ENCODE measurements around the gene PSTK.

Gene PSTK

GRCh38 chr10:122992031-122992585 is 11.9 kb downstream of the PSTK start:
- in situ Hi-C loops (cut with HindIII; ENCODE audit: low sequenced_read_pairs), result no loop called here

GRCh38 chr10:122993797-122994336 is 13.7 kb downstream of the PSTK start:
- in situ Hi-C loops (cut with HindIII; ENCODE audit: low sequenced_read_pairs), result no loop called here

- in situ Hi-C loops (cut with HindIII; ENCODE audit: low sequenced_read_pairs), result no loop called here
Measured at GRCh38 chr10:122995936-122996335, 15.7 kb downstream of the PSTK start.

GRCh38 chr10:122997864-122998263 is 17.7 kb downstream of the PSTK start:
- in situ Hi-C loops (cut with HindIII; ENCODE audit: low sequenced_read_pairs), result no loop called here

- in situ Hi-C loops (cut with HindIII; ENCODE audit: low sequenced_read_pairs), result no loop called here
Measured at GRCh38 chr10:122998360-122998917, 18.2 kb downstream of the PSTK start.

- in situ Hi-C loops (cut with HindIII; ENCODE audit: low sequenced_read_pairs), result no loop called here
Measured at GRCh38 chr10:122998934-122999333, 18.7 kb downstream of the PSTK start.

- in situ Hi-C loops (cut with HindIII; ENCODE audit: low sequenced_read_pairs), result no loop called here
Measured at GRCh38 chr10:122999347-122999746, 19.1 kb downstream of the PSTK start.

- in situ Hi-C loops (cut with HindIII; ENCODE audit: low sequenced_read_pairs), result no loop called here
Measured at GRCh38 chr10:123000155-123000554, 20.0 kb downstream of the PSTK start.

GRCh38 chr10:123001370-123001769 is 21.2 kb downstream of the PSTK start:
- in situ Hi-C loops (cut with HindIII; ENCODE audit: low sequenced_read_pairs), result no loop called here

GRCh38 chr10:123004298-123004697 is 24.1 kb downstream of the PSTK start:
- in situ Hi-C loops (cut with HindIII; ENCODE audit: low sequenced_read_pairs), result no loop called here

- in situ Hi-C loops (cut with HindIII; ENCODE audit: low sequenced_read_pairs), result no loop called here
Measured at GRCh38 chr10:123007558-123008354, 27.6 kb downstream of the PSTK start.

- in situ Hi-C loops (cut with HindIII; ENCODE audit: low sequenced_read_pairs), result no loop called here
Measured at GRCh38 chr10:123008355-123009104, 28.3 kb downstream of the PSTK start, which contains the start of the genes ACADSB and IKZF5. Gene ACADSB, plus strand, starts transcription at chr10:123009006. Its CDS starts 24 bp downstream, at chr10:123009030. Gene IKZF5, minus strand, starts transcription at chr10:123008795. Its CDS starts 10,170 bp downstream, at chr10:122998625.

GRCh38 chr10:123009105-123009820 is 29.1 kb downstream of the PSTK start:
- in situ Hi-C loops (cut with HindIII; ENCODE audit: low sequenced_read_pairs), result no loop called here

GRCh38 chr10:123011987-123012386 is 31.8 kb downstream of the PSTK start:
- in situ Hi-C loops (cut with HindIII; ENCODE audit: low sequenced_read_pairs), result no loop called here

- in situ Hi-C loops (cut with HindIII; ENCODE audit: low sequenced_read_pairs), result no loop called here
Measured at GRCh38 chr10:123013456-123014419, 33.5 kb downstream of the PSTK start.

GRCh38 chr10:123014772-123015171 is 34.6 kb downstream of the PSTK start:
- in situ Hi-C loops (cut with HindIII; ENCODE audit: low sequenced_read_pairs), result no loop called here

- in situ Hi-C loops (cut with HindIII; ENCODE audit: low sequenced_read_pairs), result no loop called here
Measured at GRCh38 chr10:123016228-123016627, 36.0 kb downstream of the PSTK start.

- in situ Hi-C loops (cut with HindIII; ENCODE audit: low sequenced_read_pairs), result no loop called here
Measured at GRCh38 chr10:123017421-123018165, 37.4 kb downstream of the PSTK start.

- in situ Hi-C loops (cut with HindIII; ENCODE audit: low sequenced_read_pairs), result no loop called here
Measured at GRCh38 chr10:123018531-123018930, 38.3 kb downstream of the PSTK start.
